Activated CD4-positive, alpha-beta T cell treated with anti-CD3 and anti-CD28 coated beads for 36 hours (primary cell): Measurements from ENCODE around the gene MCCC2. TPM values are rescaled to one million over a fixed set of nuclear protein-coding genes. Genes with fewer than 3 reads are reported as not detected.
"Not testable (repeated sequence)": the region's sequence is repeated elsewhere in the genome, so short reads cannot be mapped to it uniquely, and the experiment has no call there.

Experiments used
- ATAC-seq: fragments of 200-7000 bp; cut with Tn5 transposase; one replicate; pipeline ENCODE4 v1.10.0; 2021; ENCODE audit warnings: mild to moderate bottlenecking, moderate library complexity
- CTCF ChIA-PET: fragments of 350-600 bp; sonication (Branson Sonifier 250); formaldehyde crosslinking; loops from one replicate; lab custom pipeline; 2021; ENCODE audit warnings: antibody characterized with exemption; lab: Charles Lee
- POLR2A ChIA-PET: fragments of 350-600 bp; sonication (Branson Sonifier 250); formaldehyde crosslinking; loops from one replicate; lab custom pipeline; 2021; ENCODE audit warnings: antibody characterized with exemption, inconsistent platforms; lab: Charles Lee
- DNase-seq: peaks from one replicate; pipeline ENCODE4 v3.0.0-alpha.2; 2020
- H3K27ac Mint-ChIP-seq: one replicate; pipeline ENCODE4 v1.8.0; 2021; ENCODE audit warnings: mixed read lengths
- H3K27me3 Mint-ChIP-seq: one replicate; pipeline ENCODE4 v1.8.0; 2021; ENCODE audit warnings: mixed read lengths
- H3K36me3 Mint-ChIP-seq: one replicate; pipeline ENCODE4 v1.8.0; 2021; ENCODE audit warnings: low read depth, mixed read lengths
- H3K4me1 Mint-ChIP-seq: one replicate; pipeline ENCODE4 v1.8.0; 2021; ENCODE audit warnings: mixed read lengths
- H3K4me3 Mint-ChIP-seq: one replicate; pipeline ENCODE4 v1.8.0; 2021; ENCODE audit warnings: mild to moderate bottlenecking, moderate library complexity, mixed read lengths
- H3K9me3 Mint-ChIP-seq: one replicate; pipeline ENCODE4 v1.8.0; 2021; ENCODE audit warnings: low read depth, mixed read lengths
- intact Hi-C, 2 experiments: fragments of 100-400 bp; cut with DNase I in 1 of 2; cut with micrococcal nuclease in 1 of 2; formaldehyde crosslinking; loops; one replicate each; pipeline versions ENCODE4 v1.14.2 to v1.15.1; 2022 to 2024; cut with DNase I, micrococcal nuclease
- total RNA-seq, 2 experiments: library from RNA; stranded (reverse); gene quantifications; one replicate each; pipeline ENCODE4 v1.2.3, GENCODE V29; 2021

The MCCC2 gene
- 10 to 100 TPM; 52.2 to 56.4 TPM for total RNA-seq

DNA sequence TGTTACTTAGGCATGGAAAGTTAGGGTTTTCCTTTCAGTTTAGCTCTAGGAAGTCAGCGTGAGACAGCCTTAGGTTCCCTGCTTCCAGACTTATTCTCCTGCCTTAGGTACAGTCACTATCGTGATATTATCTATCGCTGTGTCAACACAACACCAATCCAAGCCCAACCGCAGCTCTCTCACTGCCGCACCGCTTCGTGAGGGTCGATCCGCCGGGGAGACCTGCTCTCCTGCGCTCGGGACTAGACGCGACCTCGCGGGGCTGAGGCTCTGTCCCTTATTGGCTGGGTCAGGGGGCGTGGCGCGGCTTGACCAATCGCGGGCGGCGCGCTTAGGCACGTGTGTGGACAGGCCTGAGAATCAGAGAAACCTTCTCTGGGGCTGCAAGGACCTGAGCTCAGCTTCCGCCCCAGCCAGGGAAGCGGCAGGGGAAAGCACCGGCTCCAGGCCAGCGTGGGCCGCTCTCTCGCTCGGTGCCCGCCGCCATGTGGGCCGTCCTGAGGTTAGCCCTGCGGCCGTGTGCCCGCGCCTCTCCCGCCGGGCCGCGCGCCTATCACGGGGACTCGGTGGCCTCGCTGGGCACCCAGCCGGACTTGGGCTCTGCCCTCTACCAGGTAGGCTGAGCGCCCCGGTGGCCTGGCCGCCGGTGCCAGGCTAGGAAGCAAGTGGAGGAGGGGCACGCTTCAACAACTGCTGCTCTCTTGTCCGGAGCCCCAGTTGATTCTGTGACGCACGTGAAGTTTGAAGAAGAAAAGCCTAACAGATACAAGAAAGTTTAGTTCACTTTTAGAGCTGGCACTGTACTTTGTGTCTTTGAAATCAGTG lies at the start of gene MCCC2:
Gene MCCC2 (plus strand): TSS at position 400 of the 825 bp plus-strand sequence. CDS start 86 bp downstream, at position 486.
- Mint-ChIP-seq H3K4me3 (peak within 1 kb of the TSS; percentile 80), H3K36me3 (peaks cover 14% of the 10 kb centered on the region), H3K4me1 (peaks cover 36% of the 10 kb centered on the region), H3K27ac (peak within 1 kb of the TSS; percentile 96), H3K9me3 (no peaks in the 10 kb centered on the region), H3K27me3 (no peaks in the 10 kb centered on the region)
- DNase-seq (peak; percentile 98), ATAC-seq (peak; percentile 99)
- ChIA-PET POLR2A (interaction anchor here (0.6 to 2.7 kb wide), 3 partner anchors 14 to 733 kb away, joined by 3 to 19 read pairs (median 6); partner anchors contain the start of genes MRPS27 and PTCD2), CTCF (interaction anchor here (0.6 to 2.7 kb wide), 4 partner anchors 14 to 92 kb away, joined by 3 to 15 read pairs (median 3); no protein-coding TSS in a partner anchor)
- intact Hi-C loops = loop anchor here (1.0 to 5.0 kb wide), 6 partner anchors 14 to 1910 kb away; partner anchors contain the start of genes BDP1 (in 2 of the 2) and BTF3 (in 1 of the 2)

DNA sequence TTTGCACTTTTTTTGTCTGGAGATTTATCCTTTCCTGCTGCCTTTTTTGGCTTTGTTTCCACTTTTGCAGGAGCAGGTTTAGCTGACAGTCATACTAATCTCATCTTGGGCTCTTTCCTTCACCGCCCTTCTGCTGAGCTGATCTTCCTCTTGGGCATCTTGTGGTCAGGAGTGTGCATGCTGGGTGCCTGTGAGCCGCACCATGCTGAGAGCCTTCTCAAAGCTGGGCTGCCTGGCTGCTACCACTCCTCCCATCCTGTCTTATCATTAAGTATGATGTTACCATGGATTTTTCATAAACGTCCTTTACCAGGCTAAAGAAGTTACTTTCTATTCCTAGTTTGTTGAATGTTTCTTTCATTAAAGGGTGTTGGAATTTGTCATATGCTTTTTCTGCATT lies 49.5 kb upstream of the MCCC2 start:
- ChIA-PET CTCF (no interaction called here), POLR2A (no interaction called here)
- intact Hi-C loops = loop anchor here in 1 of 2 experiments (10.0 kb wide), 1 partner anchor 63 kb away; no protein-coding TSS in a partner anchor
- H3K27me3 Mint-ChIP-seq = no peaks in the 10 kb centered on the region
- no peaks in the 10 kb centered on the region for H3K9me3 Mint-ChIP-seq
- DNase-seq = no peak
- H3K4me3 Mint-ChIP-seq = no peak overlapping the region
- no peak overlapping the region for H3K27ac Mint-ChIP-seq
- H3K36me3 Mint-ChIP-seq = peaks cover 58% of the 10 kb centered on the region
- ATAC-seq = no peak
- H3K4me1 Mint-ChIP-seq = peaks cover 10% of the 10 kb centered on the region

DNA sequence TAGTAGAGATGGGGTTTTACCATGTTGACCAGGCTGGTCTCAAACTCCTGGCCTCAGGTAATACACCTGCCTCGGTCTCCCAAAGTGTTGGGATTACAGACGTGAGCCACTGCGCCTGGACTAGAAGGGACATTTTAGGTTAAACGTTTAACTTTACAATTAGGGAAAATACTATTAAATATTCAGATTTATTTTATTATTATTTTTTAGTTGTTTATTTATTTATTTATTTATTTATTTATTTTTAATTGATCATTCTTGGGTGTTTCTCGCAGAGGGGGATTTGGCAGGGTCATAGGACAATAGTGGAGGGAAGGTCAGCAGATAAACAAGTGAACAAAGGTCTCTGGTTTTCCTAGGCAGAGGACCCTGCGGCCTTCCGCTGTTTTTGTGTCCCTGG lies 36.3 kb upstream of the MCCC2 start:
- H3K27ac Mint-ChIP-seq, ATAC-seq, intact Hi-C loops, DNase-seq, H3K9me3 Mint-ChIP-seq, CTCF ChIA-PET, H3K4me1 Mint-ChIP-seq, POLR2A ChIA-PET, H3K4me3 Mint-ChIP-seq, H3K27me3 Mint-ChIP-seq: not testable (repeated sequence)
- H3K36me3 Mint-ChIP-seq = peaks cover 58% of the 10 kb centered on the region

DNA sequence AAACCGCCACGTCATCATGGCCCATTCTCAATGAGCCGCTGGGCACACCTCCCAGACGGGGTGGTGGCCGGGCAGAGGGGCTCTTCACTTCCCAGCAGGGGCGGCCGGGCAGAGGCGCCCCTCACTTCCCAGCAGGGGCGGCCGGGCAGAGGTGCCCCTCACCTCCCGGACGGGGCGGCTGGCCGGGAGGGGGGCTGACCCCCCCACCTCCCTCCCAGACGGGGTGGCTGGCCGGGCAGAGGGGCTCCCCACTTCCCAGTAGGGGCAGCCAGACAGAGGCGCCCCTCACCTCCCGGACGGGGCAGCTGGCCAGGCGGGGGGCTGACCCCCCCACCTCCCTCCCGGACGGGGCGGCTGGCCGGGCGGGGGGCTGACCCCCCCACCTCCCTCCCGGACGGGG lies 35.6 kb upstream of the MCCC2 start:
- ATAC-seq, intact Hi-C loops, H3K27me3 Mint-ChIP-seq, POLR2A ChIA-PET, CTCF ChIA-PET, H3K27ac Mint-ChIP-seq, H3K4me3 Mint-ChIP-seq, H3K9me3 Mint-ChIP-seq, H3K4me1 Mint-ChIP-seq, DNase-seq: not testable (repeated sequence)
- H3K36me3 Mint-ChIP-seq = peaks cover 58% of the 10 kb centered on the region

DNA sequence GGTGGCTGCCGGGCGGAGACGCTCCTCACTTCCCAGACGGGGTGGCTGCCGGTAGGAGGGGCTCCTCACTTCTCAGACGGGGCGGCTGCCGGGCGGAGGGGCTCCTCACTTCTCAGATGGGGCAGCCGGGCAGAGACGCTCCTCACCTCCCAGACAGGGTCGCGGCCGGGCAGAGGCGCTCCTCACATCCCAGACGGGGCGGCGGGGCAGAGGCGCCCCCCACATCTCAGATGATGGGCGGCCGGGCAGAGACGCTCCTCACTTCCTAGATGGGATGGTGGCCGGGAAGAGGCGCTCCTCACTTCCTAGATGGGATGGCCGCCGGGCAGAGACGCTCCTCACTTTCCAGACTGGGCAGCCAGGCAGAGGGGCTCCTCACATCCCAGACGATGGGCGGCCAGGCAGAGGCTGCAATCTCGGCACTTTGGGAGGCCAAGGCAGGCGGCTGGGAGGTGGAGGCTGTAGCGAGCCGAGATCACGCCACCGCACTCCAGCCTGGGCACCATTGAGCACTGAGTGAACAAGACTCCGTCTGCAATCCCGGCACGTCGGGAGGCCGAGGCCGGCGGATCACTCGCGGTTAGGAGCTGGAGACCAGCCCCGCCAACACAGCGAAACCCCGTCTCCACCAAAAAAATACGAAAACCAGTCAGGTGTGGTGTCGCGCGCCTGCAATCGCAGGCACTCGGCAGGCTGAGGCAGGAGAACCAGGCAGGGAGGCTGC lies 35.0 kb upstream of the MCCC2 start:
- DNase-seq, H3K4me3 Mint-ChIP-seq, POLR2A ChIA-PET, CTCF ChIA-PET, H3K27me3 Mint-ChIP-seq, H3K9me3 Mint-ChIP-seq, H3K4me1 Mint-ChIP-seq, H3K27ac Mint-ChIP-seq, ATAC-seq, intact Hi-C loops: not testable (repeated sequence)
- peaks cover 58% of the 10 kb centered on the region for H3K36me3 Mint-ChIP-seq

DNA sequence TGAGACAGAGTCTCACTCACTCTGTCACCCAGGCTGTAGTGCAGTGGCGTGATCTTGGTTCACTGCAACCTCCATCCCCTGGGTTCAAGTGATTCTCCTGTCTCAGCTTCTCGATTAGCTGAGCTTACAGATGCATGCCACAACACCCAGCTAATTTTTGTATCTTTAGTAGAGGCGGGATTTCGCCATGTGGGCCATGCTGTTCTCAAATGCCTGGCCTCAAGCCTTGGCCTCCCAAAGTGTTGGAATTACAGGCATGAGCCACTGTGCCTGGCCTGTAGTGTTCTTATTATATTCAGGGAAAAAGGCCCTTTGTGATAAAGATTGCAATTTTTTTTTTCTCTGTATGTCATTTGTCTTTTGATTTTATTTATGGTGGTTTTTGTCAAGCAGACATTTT lies 24.0 kb upstream of the MCCC2 start:
- H3K9me3 Mint-ChIP-seq = no peaks in the 10 kb centered on the region
- ChIA-PET CTCF (no interaction called here), POLR2A (interaction anchor here (0.5 kb wide), 1 partner anchor 82 kb away, joined by 4 read pairs; no protein-coding TSS in a partner anchor)
- H3K27me3 Mint-ChIP-seq = no peaks in the 10 kb centered on the region
- no peaks in the 10 kb centered on the region for H3K4me1 Mint-ChIP-seq
- no peak overlapping the region for H3K27ac Mint-ChIP-seq
- no peak overlapping the region for H3K4me3 Mint-ChIP-seq
- peaks cover 29% of the 10 kb centered on the region for H3K36me3 Mint-ChIP-seq
- no peak for ATAC-seq
- DNase-seq = no peak
- intact Hi-C loops = loop anchor here in 1 of 2 experiments (10.0 kb wide), 1 partner anchor 192 kb away; no protein-coding TSS in a partner anchor

DNA sequence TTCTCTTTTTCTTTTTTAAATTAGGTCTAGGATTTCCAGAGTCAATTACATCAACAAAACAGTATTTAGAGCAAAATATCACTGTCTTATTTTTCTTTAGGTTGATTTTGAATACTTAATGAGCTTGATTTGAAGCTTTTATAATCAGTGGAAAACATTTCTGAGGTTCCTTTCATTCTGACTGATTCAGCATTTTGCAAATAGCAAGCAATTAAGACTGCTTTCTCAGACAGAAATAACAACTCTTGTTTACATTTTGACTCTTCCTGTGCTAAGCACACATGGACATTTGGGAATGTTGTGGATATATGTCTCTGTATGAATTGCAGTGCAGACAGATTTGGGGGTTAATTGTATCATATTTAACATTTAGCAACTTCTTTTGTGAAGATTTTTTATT lies 22.2 kb upstream of the MCCC2 start:
- Mint-ChIP-seq H3K36me3 (peaks cover 33% of the 10 kb centered on the region), H3K27ac (no peak overlapping the region)
- ATAC-seq = no peak

DNA sequence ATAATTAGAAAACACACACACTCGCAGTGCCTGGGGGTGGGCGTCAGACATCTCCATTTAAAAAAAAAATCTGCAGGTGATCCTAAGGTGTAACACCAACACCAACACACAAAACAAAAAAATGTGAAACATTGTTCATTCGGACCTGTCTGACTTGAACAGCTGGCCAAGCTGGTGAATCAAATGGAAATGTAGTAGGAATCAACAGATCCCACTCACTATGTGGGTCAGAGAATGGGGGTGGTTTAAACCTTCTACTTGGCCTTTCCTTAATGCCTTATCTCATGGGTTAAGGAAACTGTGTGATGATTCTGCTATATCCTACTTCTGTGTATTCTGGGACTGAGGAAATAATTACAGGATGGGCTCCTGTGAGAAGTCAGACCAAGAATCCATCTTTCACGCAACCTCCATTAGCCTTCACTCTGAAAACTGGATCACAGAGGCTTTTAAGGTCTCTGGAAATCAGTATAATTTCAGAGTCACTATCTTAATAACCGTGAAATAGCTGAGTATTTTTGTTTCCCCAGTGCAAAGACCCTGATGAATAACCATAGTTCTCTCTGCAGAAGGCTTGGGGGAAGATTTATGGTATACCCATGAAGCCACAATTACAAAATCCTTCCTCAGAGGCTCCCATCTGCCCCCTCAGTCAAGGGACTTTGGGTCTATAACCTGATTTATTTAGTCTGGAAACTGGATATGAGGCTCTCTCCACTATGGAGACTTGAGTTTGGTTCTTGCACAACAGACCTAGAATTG lies 17.2 kb upstream of the MCCC2 start:
- CTCF ChIA-PET = interaction anchor here (0.6 kb wide), 1 partner anchor 12 kb away, joined by 4 read pairs; no protein-coding TSS in a partner anchor
- POLR2A ChIA-PET = no interaction called here
- intact Hi-C loops = loop anchor here in 1 of 2 experiments (10.0 kb wide), 1 partner anchor 185 kb away; no protein-coding TSS in a partner anchor

More for the DNA sequence above, 22.2 kb upstream of the MCCC2 start:
- intact Hi-C loops = loop anchor here in 1 of 2 experiments (10.0 kb wide), 1 partner anchor 190 kb away; no protein-coding TSS in a partner anchor
- CTCF ChIA-PET = no interaction called here
- Mint-ChIP-seq H3K27me3 (no peaks in the 10 kb centered on the region), H3K9me3 (no peaks in the 10 kb centered on the region), H3K4me3 (no peak overlapping the region), H3K4me1 (no peaks in the 10 kb centered on the region)
- POLR2A ChIA-PET = no interaction called here
- DNase-seq = no peak

DNA sequence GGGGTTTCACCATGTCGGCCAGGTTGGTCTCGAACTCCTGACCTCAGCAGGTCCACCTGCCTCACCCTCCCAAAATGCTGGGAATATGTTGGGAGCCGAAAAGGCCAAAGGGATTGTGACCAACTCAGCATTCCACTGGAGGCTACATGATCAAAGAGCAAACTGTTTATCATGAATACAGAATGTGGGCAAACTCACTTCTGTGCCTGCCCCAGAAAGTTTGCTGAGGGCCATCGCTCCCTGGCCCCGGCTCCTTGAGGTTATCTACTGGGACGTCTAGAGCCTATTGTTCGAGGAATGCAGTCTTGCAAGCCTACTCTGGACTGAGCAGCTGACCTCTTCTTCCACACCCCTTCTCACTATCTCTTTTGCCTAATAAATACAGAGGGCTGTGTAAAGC lies 15.3 kb upstream of the MCCC2 start:
- H3K4me3 Mint-ChIP-seq, POLR2A ChIA-PET, H3K27me3 Mint-ChIP-seq, DNase-seq, ATAC-seq, H3K4me1 Mint-ChIP-seq, CTCF ChIA-PET, intact Hi-C loops, H3K9me3 Mint-ChIP-seq, H3K27ac Mint-ChIP-seq: not testable (repeated sequence)
- H3K36me3 Mint-ChIP-seq = peaks cover 18% of the 10 kb centered on the region

More for the DNA sequence above, 17.2 kb upstream of the MCCC2 start:
- no peak overlapping the region for H3K4me3 Mint-ChIP-seq
- H3K36me3 Mint-ChIP-seq = peaks cover 17% of the 10 kb centered on the region
- no peak overlapping the region for H3K27ac Mint-ChIP-seq
- H3K27me3 Mint-ChIP-seq = no peaks in the 10 kb centered on the region
- H3K4me1 Mint-ChIP-seq = no peaks in the 10 kb centered on the region
- ATAC-seq (no peak), DNase-seq (no peak)
- no peaks in the 10 kb centered on the region for H3K9me3 Mint-ChIP-seq

DNA sequence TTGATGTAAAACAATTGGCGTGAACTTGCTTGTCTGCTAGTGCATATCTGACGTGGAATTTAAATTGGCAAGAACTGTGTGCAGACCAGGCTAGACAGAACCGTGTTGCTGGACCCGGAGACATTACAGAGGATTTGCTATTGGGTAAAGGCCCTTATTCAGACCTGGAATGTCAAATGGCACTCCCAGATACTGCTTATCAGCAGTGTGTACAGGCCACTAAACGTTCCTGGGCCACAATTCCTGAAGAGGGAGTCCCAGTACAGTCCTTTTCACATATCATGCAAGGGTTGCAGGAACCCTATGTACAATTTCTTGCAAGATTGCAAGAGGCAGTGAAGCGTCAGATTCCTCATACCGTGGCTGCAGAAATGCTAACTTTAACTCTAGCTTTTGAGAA lies 13.5 kb upstream of the MCCC2 start:
- no peak for DNase-seq
- Mint-ChIP-seq H3K9me3 (no peaks in the 10 kb centered on the region), H3K27ac (no peak overlapping the region), H3K4me1 (no peaks in the 10 kb centered on the region), H3K36me3 (peaks cover 22% of the 10 kb centered on the region), H3K27me3 (no peaks in the 10 kb centered on the region), H3K4me3 (no peak overlapping the region)
- ChIA-PET POLR2A (no interaction called here), CTCF (no interaction called here)
- ATAC-seq = no peak
- intact Hi-C loops = no loop called here
